Ramos (cell line): ENCODE measurements around the gene IL21R.

Source experiments
- in situ Hi-C: fragments of 300-500 bp; cut with MboI; formaldehyde crosslinking; loops from one replicate; pipeline ENCODE4 v1.14.3; 2022; ENCODE audit warnings: low sequenced_read_pairs; ENCODE audit not compliant: unreplicated experiment

IL21R gene

GRCh38 chr16:27401768-27402568, at the start of gene IL21R:
IL21R (plus strand) TSS chr16:27402174; CDS start chr16:27430072, 27,898 bp downstream.
- in situ Hi-C loops = no loop called here

DNA sequence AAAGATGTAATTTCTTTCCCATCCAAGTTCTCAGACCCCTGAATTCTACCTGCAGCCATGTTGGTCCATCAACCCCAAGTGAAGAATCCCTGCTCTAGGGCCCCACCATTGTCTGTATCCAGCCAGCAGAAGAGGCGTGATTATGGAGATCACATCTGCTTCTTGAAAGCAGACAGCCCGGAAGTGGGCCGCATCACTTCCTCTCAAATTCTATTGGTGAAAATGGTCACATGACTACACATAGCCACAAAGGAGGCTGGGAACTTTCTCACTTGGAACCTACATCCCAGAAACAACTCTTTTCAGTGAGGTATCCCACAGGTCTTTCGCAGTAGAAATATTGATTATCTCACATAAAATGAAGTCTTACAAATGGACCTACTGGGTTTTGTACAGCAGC, 48.1 kb upstream of the IL21R start:
- in situ Hi-C loops = no loop called here

GRCh38 chr16:27355610-27356009, 46.4 kb upstream of the IL21R start:
- in situ Hi-C loops = no loop called here

- in situ Hi-C loops = no loop called here
These were observed 45.2 kb upstream of the IL21R start for GRCh38 chr16:27356794-27357193.

DNA sequence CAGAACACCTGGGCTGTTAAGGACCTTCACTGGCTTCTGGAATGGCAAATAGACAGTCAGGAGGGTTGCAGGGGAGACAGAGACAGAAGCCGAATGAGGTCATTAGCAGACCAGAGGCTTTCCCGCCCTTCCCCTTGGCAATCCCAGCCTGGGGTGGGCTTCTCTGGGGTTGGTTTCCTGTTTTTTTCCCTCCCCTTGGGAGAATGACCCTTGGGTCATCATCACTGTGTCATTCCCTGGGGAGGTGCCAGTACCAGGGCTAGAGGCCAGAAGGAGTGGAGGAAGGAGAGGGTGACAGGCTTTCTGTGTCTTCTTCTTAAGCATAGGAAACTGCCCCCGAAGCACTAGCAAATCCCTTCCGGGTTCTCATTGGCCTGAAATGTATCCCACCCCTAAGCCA, 42.9 kb upstream of the IL21R start:
- in situ Hi-C loops = no loop called here

GRCh38 chr16:27359615-27360014, 42.4 kb upstream of the IL21R start:
- in situ Hi-C loops = no loop called here

- in situ Hi-C loops = no loop called here
These were observed 40.0 kb upstream of the IL21R start for GRCh38 chr16:27361987-27362386.

GRCh38 chr16:27362570-27363245, 39.3 kb upstream of the IL21R start:
- in situ Hi-C loops = no loop called here

DNA sequence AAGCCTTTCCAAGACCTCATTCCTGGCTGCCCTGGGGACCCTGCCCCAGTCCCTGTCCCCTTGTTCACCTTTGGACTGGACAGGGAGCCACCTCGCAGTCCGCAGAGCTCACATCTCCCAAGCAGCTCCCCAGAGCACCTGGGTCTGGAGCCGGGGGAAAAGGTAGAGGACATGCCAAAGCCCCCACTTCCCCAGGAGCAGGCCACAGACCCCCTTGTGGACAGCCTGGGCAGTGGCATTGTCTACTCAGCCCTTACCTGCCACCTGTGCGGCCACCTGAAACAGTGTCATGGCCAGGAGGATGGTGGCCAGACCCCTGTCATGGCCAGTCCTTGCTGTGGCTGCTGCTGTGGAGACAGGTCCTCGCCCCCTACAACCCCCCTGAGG, 38.7 kb upstream of the IL21R start:
- in situ Hi-C loops = no loop called here

- in situ Hi-C loops = no loop called here
These were observed 38.2 kb upstream of the IL21R start for GRCh38 chr16:27363797-27364196.

DNA sequence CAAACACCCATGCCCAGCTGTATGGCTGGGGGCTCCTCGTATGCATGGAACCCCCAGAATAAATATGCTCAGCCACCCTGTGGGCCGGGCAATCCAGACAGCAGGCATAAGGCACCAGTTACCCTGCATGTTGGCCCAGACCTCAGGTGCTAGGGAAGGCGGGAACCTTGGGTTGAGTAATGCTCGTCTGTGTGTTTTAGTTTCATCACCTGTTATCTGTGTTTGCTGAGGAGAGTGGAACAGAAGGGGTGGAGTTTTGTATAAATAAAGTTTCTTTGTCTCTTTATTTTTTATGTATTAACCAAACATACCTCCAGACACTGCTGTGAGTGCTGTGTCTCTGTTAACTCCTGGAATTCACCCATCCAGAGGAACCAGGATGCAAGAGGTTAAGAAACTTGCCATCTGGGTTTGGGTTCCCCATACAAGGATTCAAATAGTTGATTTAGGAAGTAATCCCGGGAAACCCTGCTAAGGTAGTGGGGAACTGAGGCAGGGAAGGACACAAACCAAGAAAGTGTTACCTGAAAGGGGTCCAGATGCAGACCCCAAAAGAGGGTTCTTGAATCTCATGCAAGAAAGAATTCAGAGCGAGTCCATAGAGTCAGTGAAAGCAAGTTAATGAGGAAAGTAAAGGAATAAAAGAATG, 37.4 kb upstream of the IL21R start:
- in situ Hi-C loops = no loop called here

DNA sequence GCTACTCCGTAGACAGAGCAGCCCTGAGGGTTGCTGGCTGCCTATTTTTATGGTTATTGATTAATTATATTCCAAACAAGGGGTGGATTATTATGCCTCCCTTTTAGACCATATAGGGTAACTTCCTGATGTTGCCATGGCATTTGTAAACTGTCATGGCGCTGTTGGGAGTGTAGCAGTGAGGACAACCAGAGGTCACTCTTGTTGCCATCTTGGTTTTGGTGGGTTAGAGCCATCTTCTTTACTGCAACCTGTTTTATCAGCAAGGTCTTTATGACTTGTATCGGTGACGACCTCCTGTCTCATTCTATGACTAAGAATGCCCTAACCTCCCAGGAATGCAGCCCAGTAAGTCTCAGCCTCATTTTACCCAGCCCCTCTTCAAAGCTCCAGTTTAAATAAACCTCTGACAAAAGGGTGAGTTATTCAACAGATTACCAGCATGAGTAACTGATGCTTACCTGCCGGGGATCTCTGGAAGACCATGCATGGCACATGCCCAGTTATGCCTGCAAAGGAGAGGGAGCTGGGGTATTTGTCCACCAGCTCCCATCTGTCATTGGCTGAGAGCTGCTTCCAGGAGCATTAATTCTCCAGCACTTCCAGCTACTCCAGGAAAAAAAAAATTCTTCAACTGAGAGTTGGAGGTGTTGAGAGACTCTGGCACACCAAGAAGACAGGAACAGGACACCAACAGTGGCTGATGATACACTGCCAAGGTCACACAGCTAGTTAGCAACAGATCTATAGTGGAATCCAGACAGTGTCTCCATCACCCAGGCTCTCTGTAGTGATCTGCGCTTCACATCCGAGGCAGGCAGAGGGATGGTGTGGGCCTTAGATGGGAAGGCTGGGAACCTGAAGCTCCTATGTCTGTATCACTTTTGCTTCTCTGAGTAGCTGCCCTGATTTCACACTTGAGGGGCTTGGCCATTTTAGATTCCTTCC, 36.6 kb upstream of the IL21R start:
- in situ Hi-C loops = no loop called here

DNA sequence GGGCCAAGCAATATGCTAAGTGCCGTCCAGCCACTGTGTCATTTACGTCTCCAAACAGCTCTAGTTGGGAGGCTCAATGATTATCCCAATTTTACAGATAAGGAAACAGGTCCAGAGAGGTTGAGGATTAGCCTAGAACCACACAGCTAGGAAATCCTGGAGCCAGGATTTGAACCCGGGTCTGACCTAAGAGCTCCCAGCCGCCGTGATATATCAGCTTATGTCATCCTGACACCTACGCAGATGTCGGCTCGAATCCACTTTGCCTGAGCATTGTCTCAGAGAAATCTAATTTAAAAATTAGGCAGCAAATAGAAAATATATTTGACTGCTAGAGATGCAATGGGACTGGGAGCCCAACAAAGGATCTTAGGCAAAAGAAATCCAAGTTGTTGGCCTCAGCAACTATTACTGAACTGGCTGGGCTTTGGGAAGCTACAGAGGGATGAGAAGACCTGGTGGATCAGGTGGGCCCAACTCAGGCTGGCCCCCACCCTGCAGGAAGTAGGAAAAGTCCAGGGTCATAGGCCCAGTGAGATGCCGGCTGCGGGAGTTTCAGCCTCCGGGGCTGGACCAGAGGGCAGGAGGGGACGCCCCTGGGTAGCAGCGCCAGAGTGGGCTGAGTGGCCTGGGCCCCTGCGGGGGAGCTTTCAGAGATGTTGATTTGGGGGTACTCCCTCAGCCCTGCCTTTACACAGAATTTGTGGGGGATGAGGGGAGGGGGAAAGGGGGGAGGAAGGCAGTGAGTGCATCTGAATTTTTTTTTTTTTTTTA, 35.1 kb upstream of the IL21R start:
- in situ Hi-C loops = no loop called here

- in situ Hi-C loops = no loop called here
These were observed 34.3 kb upstream of the IL21R start for GRCh38 chr16:27367461-27368357.

GRCh38 chr16:27368358-27368722, 33.6 kb upstream of the IL21R start:
- in situ Hi-C loops = no loop called here

DNA sequence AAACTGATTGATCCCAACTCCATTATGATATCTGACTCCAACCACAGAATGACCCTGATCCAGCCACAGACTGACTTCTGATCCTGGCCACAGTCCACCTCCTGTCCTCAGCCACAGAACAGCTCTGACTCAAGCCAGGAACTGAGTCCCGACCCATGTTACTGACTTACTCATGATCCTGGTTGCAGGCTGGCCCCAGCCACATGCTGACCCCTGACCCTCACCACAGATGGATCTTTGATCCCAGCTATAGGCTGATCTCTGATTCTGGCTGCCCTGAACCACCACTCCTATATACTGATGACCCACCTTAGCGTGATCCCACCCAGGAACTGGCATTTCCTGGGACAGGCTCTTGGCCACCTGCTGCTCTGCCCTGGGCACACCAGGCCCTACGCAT, 32.2 kb upstream of the IL21R start:
- in situ Hi-C loops = loop anchor here (5.0 kb wide), 1 partner anchor 193 kb away; no protein-coding TSS in a partner anchor

DNA sequence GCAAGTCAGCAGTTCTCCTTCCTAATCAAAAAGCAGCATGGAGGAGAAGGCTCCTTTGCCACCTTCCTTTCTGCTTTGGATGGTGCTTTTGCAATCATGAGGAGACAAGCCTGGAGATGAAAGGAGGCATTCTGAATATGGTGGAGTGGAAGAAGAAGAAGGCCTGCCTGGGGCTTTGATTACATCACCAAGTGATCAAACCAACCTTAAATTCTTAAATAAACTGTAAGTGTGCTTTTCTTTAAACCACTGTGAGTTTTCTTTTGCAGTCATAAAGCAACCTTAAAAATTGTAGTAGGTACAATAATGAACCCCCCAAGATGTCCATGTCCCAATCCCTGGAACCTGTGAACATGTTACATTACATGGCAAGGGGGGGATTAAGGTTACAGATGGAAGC, 31.7 kb upstream of the IL21R start:
- in situ Hi-C loops = loop anchor here (5.0 kb wide), 1 partner anchor 193 kb away; no protein-coding TSS in a partner anchor

DNA sequence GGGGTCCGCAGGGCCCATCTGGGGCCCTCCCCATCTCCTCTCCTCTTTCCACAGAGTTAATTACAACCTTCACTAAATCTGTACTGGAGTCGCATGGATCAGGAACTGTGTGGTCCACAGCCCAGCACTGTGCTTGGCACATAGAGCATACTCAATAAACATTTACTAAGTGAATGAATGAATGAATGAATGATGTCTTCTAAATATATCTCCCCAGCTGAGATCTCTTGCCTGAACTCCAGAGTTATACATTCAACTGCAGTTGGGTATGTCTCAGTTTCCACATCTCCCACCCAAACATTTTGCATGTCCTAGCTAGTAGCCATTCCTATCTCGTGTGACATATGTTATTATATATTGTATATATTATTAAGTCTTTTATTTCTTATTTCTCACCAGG, 28.7 kb upstream of the IL21R start:
- in situ Hi-C loops = loop anchor here (5.0 kb wide), 1 partner anchor 196 kb away; no protein-coding TSS in a partner anchor
